Stimulated activated CD8-positive, alpha-beta memory T cell treated with anti-CD3 and anti-CD28 coated beads, Interleukin-15, amount 100 ng/mL, for 24 hours (primary cell): ENCODE measurements around the gene MEGF11.

Experiments
- DNase-seq: peaks from one replicate; pipeline ENCODE4 v3.0.0-alpha.2; 2020; ENCODE audit warnings: low read depth

MEGF11 gene

GRCh38 chr15:66114863-66115425 is 138.6 kb downstream of the MEGF11 start:
- no peak for DNase-seq

- no peak for DNase-seq
These were observed 141.2 kb downstream of the MEGF11 start for GRCh38 chr15:66112388-66112787.

GRCh38 chr15:66111363-66111762 is 142.2 kb downstream of the MEGF11 start:
- no peak for DNase-seq

- DNase-seq, result no peak
These were observed 142.7 kb downstream of the MEGF11 start for GRCh38 chr15:66110864-66111263.

- no peak for DNase-seq
These were observed 143.7 kb downstream of the MEGF11 start for GRCh38 chr15:66109826-66110225.

- DNase-seq, result no peak
These were observed 144.9 kb downstream of the MEGF11 start for GRCh38 chr15:66108483-66109265.

GRCh38 chr15:66107070-66107469 is 146.5 kb downstream of the MEGF11 start:
- no peak for DNase-seq

- DNase-seq, result no peak
These were observed 148.0 kb downstream of the MEGF11 start for GRCh38 chr15:66105286-66106265.

- DNase-seq, result no peak
These were observed 150.3 kb downstream of the MEGF11 start for GRCh38 chr15:66103293-66103590.

- no peak for DNase-seq
These were observed 150.8 kb downstream of the MEGF11 start for GRCh38 chr15:66102563-66103292.

GRCh38 chr15:66101715-66102395 is 151.7 kb downstream of the MEGF11 start:
- DNase-seq, result no peak

GRCh38 chr15:66100761-66101160 is 152.8 kb downstream of the MEGF11 start:
- DNase-seq, result no peak

- DNase-seq, result no peak
These were observed 153.4 kb downstream of the MEGF11 start for GRCh38 chr15:66099950-66100671.

GRCh38 chr15:66098022-66098363 is 155.6 kb downstream of the MEGF11 start:
- DNase-seq, result no peak

GRCh38 chr15:66097151-66098021 is 156.2 kb downstream of the MEGF11 start:
- DNase-seq, result no peak

GRCh38 chr15:66096688-66097058 is 156.9 kb downstream of the MEGF11 start:
- no peak for DNase-seq

GRCh38 chr15:66095871-66096687 is 157.5 kb downstream of the MEGF11 start:
- DNase-seq, result no peak

- no peak for DNase-seq
These were observed 159.2 kb downstream of the MEGF11 start for GRCh38 chr15:66094331-66094730.
